ENCODE results near the gene ABCC3. TPM values are rescaled to one million over a fixed set of nuclear protein-coding genes. Genes with fewer than 3 reads are reported as not detected.

Gene ABCC3
- total RNA-seq, 4 donors from 2014 or later: 19.6 to 93.7 (median 34.1) TPM

- DNase-seq: no peak
- intact Hi-C loops (cut with DNase I): no loop called here
Observed at GRCh38 chr17:50688245-50688644, 53.6 kb downstream of the ABCC3 start.

DNA sequence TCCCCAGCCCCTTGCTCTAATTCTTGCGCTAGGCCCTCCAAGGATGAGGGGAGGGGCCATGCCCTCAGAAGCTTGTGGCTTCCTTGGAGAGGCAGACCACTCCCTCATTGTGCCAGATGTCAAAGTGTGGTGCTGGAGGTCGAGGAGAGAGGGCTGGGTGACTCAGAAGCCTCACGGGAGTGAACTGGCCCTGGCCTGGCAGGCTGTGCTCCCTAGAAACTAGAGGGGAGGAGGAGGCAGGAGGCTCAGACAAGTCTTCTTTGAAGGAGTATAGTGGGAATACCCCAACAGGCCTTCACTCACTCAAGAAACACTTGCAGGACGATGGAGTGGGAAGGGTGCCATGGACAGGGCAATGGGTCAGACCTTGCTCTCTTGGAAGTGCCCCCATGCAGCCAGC is 54.6 kb downstream of the ABCC3 start:
- H3K4me3 ChIP-seq: no peak overlapping the region
- H3K27ac ChIP-seq: peak overlapping the region in 1 of 4 donors; percentile 7
- DNase-seq: no peak
- 5 to 55% methylated on average over 2 to 3 of the region's 4 CpGs for WGBS, 2 donors
- H3K27me3 ChIP-seq: no peaks in the 10 kb centered on the region
- no peaks in the 10 kb centered on the region for H3K9me3 ChIP-seq
- peaks cover 0 to 25% (median 0%) of the 10 kb centered on the region in 3 donors for H3K36me3 ChIP-seq
- intact Hi-C loops (cut with DNase I): no loop called here
- no peak for TF ChIP-seq POLR2A (IDR thresholded peaks at IDR 0.05)
- TF ChIP-seq, protein P1, sequence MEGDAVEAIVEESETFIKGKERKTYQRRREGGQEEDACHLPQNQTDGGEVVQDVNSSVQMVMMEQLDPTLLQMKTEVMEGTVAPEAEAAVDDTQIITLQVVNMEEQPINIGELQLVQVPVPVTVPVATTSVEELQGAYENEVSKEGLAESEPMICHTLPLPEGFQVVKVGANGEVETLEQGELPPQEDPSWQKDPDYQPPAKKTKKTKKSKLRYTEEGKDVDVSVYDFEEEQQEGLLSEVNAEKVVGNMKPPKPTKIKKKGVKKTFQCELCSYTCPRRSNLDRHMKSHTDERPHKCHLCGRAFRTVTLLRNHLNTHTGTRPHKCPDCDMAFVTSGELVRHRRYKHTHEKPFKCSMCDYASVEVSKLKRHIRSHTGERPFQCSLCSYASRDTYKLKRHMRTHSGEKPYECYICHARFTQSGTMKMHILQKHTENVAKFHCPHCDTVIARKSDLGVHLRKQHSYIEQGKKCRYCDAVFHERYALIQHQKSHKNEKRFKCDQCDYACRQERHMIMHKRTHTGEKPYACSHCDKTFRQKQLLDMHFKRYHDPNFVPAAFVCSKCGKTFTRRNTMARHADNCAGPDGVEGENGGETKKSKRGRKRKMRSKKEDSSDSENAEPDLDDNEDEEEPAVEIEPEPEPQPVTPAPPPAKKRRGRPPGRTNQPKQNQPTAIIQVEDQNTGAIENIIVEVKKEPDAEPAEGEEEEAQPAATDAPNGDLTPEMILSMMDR (IDR thresholded peaks at IDR 0.05): no peak
- H3K4me1 ChIP-seq: peaks cover 23 to 69% (median 43%) of the 10 kb centered on the region in 3 donors

More at GRCh38 chr17:50688245-50688644, 53.6 kb downstream of the ABCC3 start:
- H3K9me3 ChIP-seq: no peaks in the 10 kb centered on the region
- no peak overlapping the region for H3K4me3 ChIP-seq
- peaks cover 23 to 65% (median 43%) of the 10 kb centered on the region in 3 donors for H3K4me1 ChIP-seq
- H3K36me3 ChIP-seq: peaks cover 0 to 14% (median 0%) of the 10 kb centered on the region in 3 donors
- TF ChIP-seq, protein P1 (IDR thresholded peaks at IDR 0.05): no peak
- TF ChIP-seq POLR2A (IDR thresholded peaks at IDR 0.05): no peak
- WGBS, 2 donors: 100% methylated on average over 1 to 3 of the region's 3 CpGs
- no peaks in the 10 kb centered on the region for H3K27me3 ChIP-seq
- no peak overlapping the region for H3K27ac ChIP-seq

GRCh38 chr17:50689956-50690886 is 55.5 kb downstream of the ABCC3 start:
- no peak for DNase-seq
- peak overlapping the region in 1 of 4 donors; percentile 21 for H3K27ac ChIP-seq
- intact Hi-C loops (cut with DNase I): no loop called here
- H3K36me3 ChIP-seq: peaks cover 0 to 34% (median 0%) of the 10 kb centered on the region in 3 donors
- H3K27me3 ChIP-seq: no peaks in the 10 kb centered on the region
- 50 to 53% methylated on average over 6 to 9 of the region's 19 CpGs for WGBS, 2 donors
- peaks cover 23 to 77% (median 43%) of the 10 kb centered on the region in 3 donors for H3K4me1 ChIP-seq
- H3K9me3 ChIP-seq: no peaks in the 10 kb centered on the region
- H3K4me3 ChIP-seq: no peak overlapping the region
- TF ChIP-seq, protein P1 (IDR thresholded peaks at IDR 0.05): no peak
- TF ChIP-seq POLR2A (IDR thresholded peaks at IDR 0.05): no peak

DNA sequence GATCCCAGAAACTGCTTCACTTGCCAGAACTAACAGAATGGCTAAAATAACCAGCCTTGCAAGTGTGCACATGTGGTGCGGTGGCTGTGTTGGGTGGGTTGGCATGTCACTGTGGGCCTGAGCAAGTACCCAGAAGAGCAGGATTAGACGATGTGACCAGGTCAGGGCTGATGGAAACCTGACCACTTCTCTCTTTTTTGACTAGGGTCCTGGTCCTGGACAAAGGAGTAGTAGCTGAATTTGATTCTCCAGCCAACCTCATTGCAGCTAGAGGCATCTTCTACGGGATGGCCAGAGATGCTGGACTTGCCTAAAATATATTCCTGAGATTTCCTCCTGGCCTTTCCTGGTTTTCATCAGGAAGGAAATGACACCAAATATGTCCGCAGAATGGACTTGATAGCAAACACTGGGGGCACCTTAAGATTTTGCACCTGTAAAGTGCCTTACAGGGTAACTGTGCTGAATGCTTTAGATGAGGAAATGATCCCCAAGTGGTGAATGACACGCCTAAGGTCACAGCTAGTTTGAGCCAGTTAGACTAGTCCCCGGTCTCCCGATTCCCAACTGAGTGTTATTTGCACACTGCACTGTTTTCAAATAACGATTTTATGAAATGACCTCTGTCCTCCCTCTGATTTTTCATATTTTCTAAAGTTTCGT is 56.3 kb downstream of the ABCC3 start:
- H3K9me3 ChIP-seq: no peaks in the 10 kb centered on the region
- intact Hi-C loops (cut with DNase I): no loop called here
- no peak for DNase-seq
- TF ChIP-seq POLR2A (IDR thresholded peaks at IDR 0.05): no peak
- TF ChIP-seq, protein P1 (IDR thresholded peaks at IDR 0.05): no peak
- no peaks in the 10 kb centered on the region for H3K27me3 ChIP-seq
- no peak overlapping the region for H3K4me3 ChIP-seq
- H3K36me3 ChIP-seq: peaks cover 0 to 42% (median 7%) of the 10 kb centered on the region in 3 donors
- peaks cover 23 to 72% (median 39%) of the 10 kb centered on the region in 3 donors for H3K4me1 ChIP-seq
- 46% methylated on average over 8 to 9 of the region's 9 CpGs for WGBS, 2 donors
- peak overlapping the region in 3 of 4 donors; percentile 0 to 21 (median 16) for H3K27ac ChIP-seq
